ENCODE data around the gene CPM.

CPM gene

DNA sequence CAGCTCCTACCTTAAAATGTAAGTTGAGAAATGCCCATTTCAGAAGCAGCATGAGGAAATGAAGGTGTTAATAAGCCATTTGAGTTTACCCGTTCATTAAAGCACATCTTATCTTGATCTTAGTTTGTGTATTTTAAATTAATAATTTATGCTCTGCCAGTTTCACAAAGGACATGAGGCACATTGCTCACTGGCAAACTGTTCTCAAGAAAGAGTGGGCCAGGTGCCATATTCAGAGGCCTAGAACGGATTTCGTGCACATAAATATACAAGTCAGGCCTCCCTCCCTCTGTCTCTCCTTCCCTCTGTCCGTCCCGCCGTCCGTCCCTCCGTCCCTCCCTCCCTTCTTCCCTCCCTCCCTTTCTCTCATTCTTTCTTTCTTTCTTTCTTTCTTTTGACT, 29.5 kb downstream of the CPM start:
- DNase-seq, result no peak

DNA sequence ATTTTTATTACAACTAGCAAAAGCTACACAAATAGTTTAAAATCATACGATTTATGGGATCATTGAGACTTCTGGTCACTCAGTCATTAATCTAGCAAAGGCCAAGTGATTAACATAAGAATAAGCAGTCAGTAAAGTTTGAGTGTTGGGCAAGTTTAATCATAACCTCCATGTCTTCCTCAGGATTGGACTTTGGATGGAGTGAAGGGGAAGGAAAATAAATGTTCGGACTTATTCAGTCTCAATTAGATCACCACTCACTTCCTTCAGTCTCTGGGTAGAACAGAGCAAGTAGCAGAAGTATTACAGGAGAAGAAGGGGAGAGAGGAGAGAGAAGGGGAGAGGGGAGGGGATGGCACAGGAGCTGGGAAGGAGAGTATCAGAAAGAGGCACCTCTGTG, 31.4 kb downstream of the CPM start:
- no peak for DNase-seq

- DNase-seq, result no peak
These were observed 31.8 kb downstream of the CPM start for GRCh38 chr12:68901145-68901544.

GRCh38 chr12:68900241-68900640, 32.7 kb downstream of the CPM start:
- no peak for DNase-seq

GRCh38 chr12:68899251-68899771, 33.7 kb downstream of the CPM start:
- DNase-seq, result no peak

DNA sequence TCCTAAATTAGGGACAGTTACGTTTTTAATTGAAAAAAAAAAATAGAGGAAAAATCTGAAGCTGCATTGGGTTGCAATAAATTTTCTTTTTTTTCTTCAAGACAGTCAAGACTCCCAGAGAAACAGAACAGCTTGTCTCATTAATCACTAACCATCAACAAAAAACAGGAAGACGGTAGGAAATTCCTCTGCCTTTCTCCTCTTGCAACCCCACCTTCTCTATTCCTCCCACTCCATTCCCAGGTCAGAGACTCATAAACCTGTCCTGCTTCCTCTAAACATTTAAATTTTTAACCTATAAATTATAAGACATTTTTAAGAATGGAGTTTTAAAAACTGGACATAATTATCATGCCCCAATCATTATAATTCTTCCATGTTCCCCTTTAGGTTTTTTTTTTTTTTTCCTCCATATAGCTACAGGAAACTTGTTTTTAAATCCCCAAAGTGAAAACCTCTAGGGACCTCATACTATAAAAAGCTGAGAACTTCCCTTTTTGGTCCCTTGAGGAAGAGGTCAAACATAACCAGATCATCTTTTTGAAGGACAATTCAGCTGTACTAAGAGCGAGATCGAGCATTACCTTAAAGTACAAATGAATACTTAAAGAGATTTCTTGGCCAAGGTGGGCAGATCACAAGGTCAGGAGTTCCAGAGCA, 36.0 kb downstream of the CPM start:
- no peak for DNase-seq

- no peak for DNase-seq
These were observed 38.6 kb downstream of the CPM start for GRCh38 chr12:68894276-68894855.

- no peak for DNase-seq
These were observed 39.2 kb downstream of the CPM start for GRCh38 chr12:68893741-68894140.

DNA sequence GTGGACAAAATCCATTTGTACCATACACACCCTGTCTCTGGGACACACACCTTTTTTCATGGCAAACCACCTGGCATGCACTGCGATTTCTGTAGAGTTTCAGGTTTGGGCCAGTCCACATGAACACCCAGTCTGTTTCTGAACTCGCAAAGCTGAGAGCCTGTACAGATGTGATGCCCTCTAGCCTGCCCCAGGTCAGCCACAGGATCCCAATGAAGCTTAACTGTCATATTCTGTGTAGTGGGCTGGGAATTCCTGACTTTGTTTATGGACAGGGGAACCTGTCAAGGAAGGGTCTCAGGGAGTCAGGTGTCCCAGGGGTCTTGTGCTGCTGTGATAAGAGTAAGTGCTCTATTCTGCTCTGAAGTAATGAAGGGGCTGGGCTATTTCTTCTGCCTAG, 39.8 kb downstream of the CPM start:
- no peak for DNase-seq

- no peak for DNase-seq
These were observed 41.8 kb downstream of the CPM start for GRCh38 chr12:68891141-68891540.

- DNase-seq, result no peak
These were observed 42.3 kb downstream of the CPM start for GRCh38 chr12:68890701-68891113.

DNA sequence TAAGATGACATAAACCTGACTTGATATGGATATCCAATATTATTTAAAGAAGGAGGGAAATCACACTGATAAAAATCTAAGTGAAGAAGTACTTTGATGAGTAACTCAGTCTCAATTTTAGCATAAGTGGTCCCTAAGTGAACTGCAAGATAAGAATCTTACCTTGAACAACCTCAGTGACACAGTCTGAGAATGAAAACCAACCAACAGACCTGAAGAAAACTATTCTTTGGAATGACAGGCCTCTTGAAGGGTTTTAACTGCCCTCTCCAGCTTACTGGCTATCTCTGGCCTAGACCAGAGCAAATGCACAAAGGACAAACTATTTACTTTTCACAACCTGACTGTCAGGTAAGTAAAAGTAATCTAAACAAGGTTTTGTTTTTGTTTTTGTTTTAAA, 44.7 kb downstream of the CPM start:
- DNase-seq, result no peak

- DNase-seq, result no peak
These were observed 45.3 kb downstream of the CPM start for GRCh38 chr12:68887641-68888040.

GRCh38 chr12:68886636-68887572, 46.1 kb downstream of the CPM start:
- no peak for DNase-seq

- no peak for DNase-seq
These were observed 47.6 kb downstream of the CPM start for GRCh38 chr12:68885381-68885780.

DNA sequence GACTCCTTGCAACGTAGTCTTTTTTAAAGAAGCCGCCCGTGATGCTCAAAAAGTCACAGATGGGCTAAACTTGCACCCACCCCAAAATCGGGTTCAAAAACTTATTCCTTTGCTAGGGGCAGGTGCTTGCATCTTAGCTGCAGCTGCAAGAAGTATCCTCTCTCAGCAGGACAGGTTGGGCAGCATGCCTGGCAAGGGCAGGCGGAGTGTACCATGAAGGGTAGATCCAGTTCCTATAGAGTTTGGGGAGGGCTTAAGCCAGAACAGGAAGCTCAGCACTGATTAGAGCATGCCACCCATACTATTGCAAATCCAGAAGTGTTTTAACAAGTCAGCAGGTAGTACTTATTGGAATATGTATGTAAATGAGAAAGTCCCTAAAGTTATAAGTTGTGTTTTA, 48.7 kb downstream of the CPM start:
- DNase-seq, result no peak

GRCh38 chr12:68883151-68883550, 49.8 kb downstream of the CPM start:
- DNase-seq, result no peak

DNA sequence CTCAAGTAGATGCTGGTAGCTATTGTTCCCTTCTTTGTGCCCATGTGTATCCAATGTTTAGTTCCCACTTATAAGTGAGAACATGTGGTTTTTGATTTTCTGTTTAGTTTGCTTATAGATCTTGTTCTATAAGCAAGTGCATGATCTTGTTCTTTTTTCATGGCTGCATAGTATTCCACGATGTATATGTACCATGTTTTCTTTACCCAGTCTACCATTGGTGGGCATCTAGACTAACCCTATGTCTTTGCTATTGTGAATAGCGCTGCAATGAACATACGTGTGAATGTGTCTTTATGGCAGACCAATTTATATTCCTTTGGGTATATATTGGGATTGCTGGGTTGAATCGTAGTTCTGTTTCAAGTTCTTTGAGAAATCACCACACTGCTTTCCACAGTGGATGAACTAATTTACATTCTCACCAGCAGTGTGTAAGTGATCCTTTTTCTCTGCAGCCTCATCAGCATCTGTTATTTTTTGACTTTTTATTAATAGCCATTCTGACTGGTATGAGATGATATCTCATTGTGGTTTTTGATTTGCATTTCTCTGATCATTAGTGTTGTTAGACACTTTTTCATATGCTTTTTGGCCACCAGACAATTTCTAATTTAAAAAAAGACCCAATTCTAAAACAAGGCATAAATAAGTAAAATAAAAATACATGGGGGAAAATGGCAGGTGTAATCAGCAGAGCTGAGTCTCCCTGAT, 50.6 kb downstream of the CPM start:
- no peak for DNase-seq

DNA sequence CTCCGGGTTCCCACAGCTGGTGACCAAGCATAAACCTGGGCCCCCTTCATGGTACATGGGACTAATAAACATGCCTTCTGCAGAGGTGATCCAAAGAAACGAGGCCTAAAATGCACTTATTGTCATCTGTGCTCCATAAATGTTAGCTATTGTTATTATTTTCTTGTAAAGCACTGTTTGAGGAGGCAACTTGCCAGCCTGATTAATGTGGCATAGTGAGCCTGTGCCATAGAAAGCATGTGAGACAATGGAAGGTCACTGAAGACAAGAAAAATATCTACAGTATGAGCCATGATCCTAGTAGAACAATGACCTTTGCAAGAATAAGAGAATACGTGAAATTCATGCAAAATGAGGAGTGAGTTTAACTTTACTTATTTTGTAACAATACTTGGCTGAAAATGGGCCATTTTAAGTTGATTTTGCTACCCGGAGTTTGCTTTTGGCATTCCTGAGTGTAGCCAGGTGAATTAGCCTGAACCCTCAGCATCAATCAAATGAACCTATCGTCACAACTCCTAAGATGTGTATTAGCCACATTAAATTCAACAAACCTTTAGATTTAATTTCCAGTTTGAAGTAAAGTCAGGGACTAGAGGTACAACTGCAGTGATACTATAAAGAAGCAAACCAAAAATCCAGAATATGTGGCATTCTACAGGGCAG, 52.2 kb downstream of the CPM start:
- DNase-seq, result no peak

DNA sequence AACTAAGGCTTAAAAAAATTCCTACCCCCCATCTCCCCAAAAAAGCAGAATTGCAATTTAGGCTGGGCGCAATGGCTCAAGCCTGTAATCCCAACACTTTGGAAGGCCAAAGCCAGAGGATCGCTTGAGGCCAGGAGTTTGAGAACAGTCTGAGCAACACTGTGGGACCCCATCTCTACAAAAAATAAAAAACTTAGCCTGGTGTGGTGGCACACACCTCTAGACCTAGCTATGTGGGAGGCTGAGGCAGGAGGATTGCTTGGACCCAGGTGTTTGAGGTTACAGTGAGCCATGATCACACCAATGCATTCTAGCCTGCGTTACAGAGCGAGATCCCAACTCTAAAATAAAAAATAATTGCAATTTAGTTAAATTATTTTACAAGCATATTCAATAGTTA, 54.1 kb downstream of the CPM start:
- DNase-seq, result no peak

DNA sequence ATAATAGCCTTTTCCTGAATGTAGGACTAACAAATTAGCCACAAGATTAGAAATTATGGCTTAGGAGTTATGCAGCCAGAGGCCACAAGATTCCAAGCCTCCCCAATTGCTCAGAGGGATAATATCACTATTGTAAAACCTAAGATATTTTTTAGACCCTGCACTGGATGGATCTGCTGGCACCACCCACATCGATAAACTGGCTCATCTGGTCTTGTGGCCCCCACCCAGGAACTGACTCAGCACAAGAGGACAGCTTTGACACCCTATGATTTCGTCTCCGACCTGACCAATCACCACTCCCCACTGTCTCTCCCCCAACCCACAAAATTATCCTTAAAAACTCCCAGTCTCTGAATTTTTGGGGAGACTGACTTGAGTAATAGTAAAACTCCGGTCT, 54.7 kb downstream of the CPM start:
- no peak for DNase-seq

- no peak for DNase-seq
These were observed 55.4 kb downstream of the CPM start for GRCh38 chr12:68877583-68877982.

- no peak for DNase-seq
These were observed 56.5 kb downstream of the CPM start for GRCh38 chr12:68876461-68876860.

All from activated CD4-positive, alpha-beta T cell treated with anti-CD3 and anti-CD28 coated beads, Interleukin-2, amount 50 U/mL, for 4 hours (primary cell).